Ishikawa (cell line): ENCODE results near the gene FNDC11.

Experiments used
- CEBPB ChIP-seq: IDR thresholded peaks from 2 replicates; pipeline ENCODE4 v1.6.1; 2012
- CREB1 ChIP-seq: IDR thresholded peaks from 2 replicates; pipeline ENCODE4 v1.6.1; 2012; ENCODE audit warnings: low read depth
- EGR1 ChIP-seq: IDR thresholded peaks from 2 replicates; pipeline ENCODE4 v1.6.1; 2012
- EP300 ChIP-seq: IDR thresholded peaks from 2 replicates; pipeline ENCODE4 v1.6.1; 2012; ENCODE audit warnings: borderline replicate concordance
- FOXM1 ChIP-seq: IDR thresholded peaks from 2 replicates; pipeline ENCODE4 v1.6.1; 2012; ENCODE audit warnings: low read depth, borderline replicate concordance
- MAX ChIP-seq: IDR thresholded peaks from 2 replicates; pipeline ENCODE4 v1.6.1; 2012
- NFIC ChIP-seq: IDR thresholded peaks from 2 replicates; pipeline ENCODE4 v1.6.1; 2012
- RAD21 ChIP-seq: IDR thresholded peaks from 2 replicates; pipeline ENCODE4 v1.6.1; 2012; ENCODE audit warnings: low read depth
- REST ChIP-seq: IDR thresholded peaks from 2 replicates; pipeline ENCODE4 v1.6.1; 2012; ENCODE audit warnings: low read depth, mild to moderate bottlenecking
- TAF1 ChIP-seq: IDR thresholded peaks from 2 replicates; pipeline ENCODE4 v1.6.1; 2012; ENCODE audit warnings: low read depth, mild to moderate bottlenecking
- TCF12 ChIP-seq: IDR thresholded peaks from 2 replicates; pipeline ENCODE4 v1.6.1; 2012; ENCODE audit warnings: low read depth
- TEAD4 ChIP-seq: IDR thresholded peaks from 2 replicates; pipeline ENCODE4 v1.6.1; 2012
- USF1 ChIP-seq: IDR thresholded peaks from 2 replicates; pipeline ENCODE4 v1.6.1; 2012
- YY1 ChIP-seq: IDR thresholded peaks from 2 replicates; pipeline ENCODE4 v1.6.1; 2012; ENCODE audit warnings: low read depth
- ZBTB7A ChIP-seq: IDR thresholded peaks from 2 replicates; pipeline ENCODE4 v1.6.1; 2012; ENCODE audit warnings: low read depth

The FNDC11 gene

GRCh38 chr20:63585616-63586565, 31.9 kb downstream of the FNDC11 start:
- TF ChIP-seq TAF1 (no peak), CEBPB (no peak), EGR1 (no peak), REST (no peak), EP300 (no peak), FOXM1 (no peak), NFIC (no peak), TEAD4 (no peak), USF1 (no peak), CREB1 (no peak), MAX (no peak), RAD21 (no peak), YY1 (no peak), TCF12 (no peak), ZBTB7A (no peak)

GRCh38 chr20:63586797-63587196, 32.8 kb downstream of the FNDC11 start:
- no peak for TF ChIP-seq TCF12
- TF ChIP-seq ZBTB7A = no peak
- no peak for TF ChIP-seq CEBPB
- no peak for TF ChIP-seq CREB1
- TF ChIP-seq EGR1 = no peak
- TF ChIP-seq FOXM1 = no peak
- TF ChIP-seq USF1 = no peak
- no peak for TF ChIP-seq RAD21
- no peak for TF ChIP-seq YY1
- TF ChIP-seq REST = no peak

GRCh38 chr20:63587256-63587655, 33.3 kb downstream of the FNDC11 start:
- TF ChIP-seq MAX = no peak

- TF ChIP-seq RAD21 (no peak), CREB1 (no peak), REST (no peak), USF1 (no peak), TCF12 (no peak), ZBTB7A (no peak), FOXM1 (no peak), CEBPB (no peak), YY1 (no peak), MAX (no peak), EP300 (no peak), EGR1 (no peak), TEAD4 (no peak), NFIC (no peak), TAF1 (no peak)
Measured at GRCh38 chr20:63587776-63588591, 34.0 kb downstream of the FNDC11 start.
